Omental fat pad (tissue), 4 donors: ENCODE results near the gene SPRYD7. TPM values are rescaled to one million over a fixed set of nuclear protein-coding genes. Genes with fewer than 3 reads are reported as not detected.

ENCODE experiments used
- ATAC-seq: fragments of 150-250 bp; one replicate; pipeline ENCODE4 v1.9.1; 2016; ENCODE audit warnings: mild to moderate bottlenecking, moderate library complexity; ENCODE audit not compliant: low FRiP score
- DNase-seq: peaks from one replicate; pipeline ENCODE4 v3.0.0-alpha.2; 2019; ENCODE audit warnings: low spot score
- CTCF ChIP-seq, 3 donors: fragments of 450-650 bp; IDR thresholded peaks; one replicate each; pipeline ENCODE4 v1.5.1; 2016 to 2017; ENCODE audit warnings: antibody characterized with exemption in 3 of 3, mild to moderate bottlenecking in 3 of 3, moderate library complexity in 2 of 3
- total RNA-seq, 4 donors: library from RNA; depleted of rRNA; stranded (reverse); fragments of >200 nt; gene quantifications; one replicate each; pipeline ENCODE4 v1.1.0, GENCODE V29; 2016

SPRYD7 gene
- total RNA-seq, 4 donors from 2014 or later: 3.2 to 4.4 (median 4.0) TPM

GRCh38 chr13:49914947-49915346 is 21.2 kb downstream of the SPRYD7 start:
- no peak for TF ChIP-seq CTCF (IDR thresholded peaks at IDR 0.05)
- ATAC-seq (no peak), DNase-seq (no peak)

GRCh38 chr13:49908637-49909036 is 27.5 kb downstream of the SPRYD7 start:
- TF ChIP-seq CTCF (IDR thresholded peaks at IDR 0.05): no peak
- DNase-seq: no peak
- ATAC-seq: no peak

GRCh38 chr13:49904729-49905456 is 31.2 kb downstream of the SPRYD7 start:
- DNase-seq: no peak

GRCh38 chr13:49898792-49899191 is 37.3 kb downstream of the SPRYD7 start:
- DNase-seq: no peak
- no peak for TF ChIP-seq CTCF (IDR thresholded peaks at IDR 0.05)
- ATAC-seq: no peak

More at GRCh38 chr13:49904729-49905456, 31.2 kb downstream of the SPRYD7 start:
- TF ChIP-seq CTCF (IDR thresholded peaks at IDR 0.05): no peak
- no peak for ATAC-seq

- DNase-seq: no peak
- TF ChIP-seq CTCF (IDR thresholded peaks at IDR 0.05): no peak
- no peak for ATAC-seq
Observed at GRCh38 chr13:49897713-49898112, 38.4 kb downstream of the SPRYD7 start.

- no peak for ATAC-seq
- no peak for TF ChIP-seq CTCF (IDR thresholded peaks at IDR 0.05)
- no peak for DNase-seq
Observed at GRCh38 chr13:49895826-49896225, 40.3 kb downstream of the SPRYD7 start.

GRCh38 chr13:49893591-49893990 is 42.5 kb downstream of the SPRYD7 start:
- no peak for TF ChIP-seq CTCF (IDR thresholded peaks at IDR 0.05)
- ATAC-seq: no peak
- DNase-seq: no peak
